MCF 10A (cell line): ENCODE data around the gene IGDCC3. TPM values are rescaled to one million over a fixed set of nuclear protein-coding genes. Genes with fewer than 3 reads are reported as not detected.

Experiments used
- BruUV-seq: library from RNA; stranded (reverse); fragments of 400-500 nt; replicated peaks from 2 replicates; lab custom pipeline; 2021; lab: Mats Ljungman, UMichigan
- CTCF ChIA-PET: fragments of 300-600 bp; sonication (Branson Sonifier 250); formaldehyde crosslinking; extraction: SDS; loops from one replicate; lab custom pipeline; 2021; ENCODE audit warnings: antibody characterized with exemption, inconsistent platforms; lab: Yijun Ruan, JAX
- POLR2A ChIA-PET: fragments of 300-600, 350-650 bp; sonication (Branson Sonifier 250); formaldehyde crosslinking; extraction: SDS; loops from one replicate; lab custom pipeline; 2020; ENCODE audit warnings: antibody characterized with exemption, inconsistent platforms; lab: Yijun Ruan, JAX
- DNase-seq: peaks from one replicate; pipeline ENCODE4 v3.0.0-alpha.2; 2018; ENCODE audit not compliant: unreplicated experiment
- H3K27ac Mint-ChIP-seq: one replicate; pipeline ENCODE4 v1.8.0; 2022; ENCODE audit warnings: mild to moderate bottlenecking, low read depth, mixed read lengths; ENCODE audit not compliant: unreplicated experiment
- H3K27me3 Mint-ChIP-seq: one replicate; pipeline ENCODE4 v1.8.0; 2022; ENCODE audit warnings: mixed read lengths; ENCODE audit not compliant: insufficient read depth, unreplicated experiment
- H3K36me3 Mint-ChIP-seq: one replicate; pipeline ENCODE4 v1.8.0; 2022; ENCODE audit warnings: mild to moderate bottlenecking, moderate library complexity, mixed read lengths; ENCODE audit not compliant: insufficient read depth, unreplicated experiment
- H3K4me1 Mint-ChIP-seq: one replicate; pipeline ENCODE4 v1.8.0; 2022; ENCODE audit warnings: mixed read lengths; ENCODE audit not compliant: insufficient read depth, unreplicated experiment
- H3K4me3 Mint-ChIP-seq: one replicate; pipeline ENCODE4 v1.8.0; 2022; ENCODE audit warnings: mild to moderate bottlenecking, moderate library complexity, mixed read lengths; ENCODE audit not compliant: unreplicated experiment
- H3K9me3 Mint-ChIP-seq: one replicate; pipeline ENCODE4 v1.8.0; 2022; ENCODE audit warnings: mixed read lengths; ENCODE audit not compliant: unreplicated experiment
- intact Hi-C: fragments of 100-400 bp; cut with micrococcal nuclease; formaldehyde crosslinking; loops from 2 replicates; pipeline ENCODE4 v1.14.1; 2022
- total RNA-seq: library from RNA; stranded (reverse); gene quantifications from 2 replicates; pipeline ENCODE4 v1.2.3, GENCODE V29; 2022
- TF ChIP-seq, protein P1 (sequence below): fragments of 200-600 bp; IDR thresholded peaks from one replicate; pipeline ENCODE4 v1.8.0; 2022; ENCODE audit warnings: antibody characterized with exemption, mild to moderate bottlenecking; ENCODE audit not compliant: unreplicated experiment

Gene IGDCC3
- total RNA-seq, 1 experiment from 2014 or later: not detected

DNA sequence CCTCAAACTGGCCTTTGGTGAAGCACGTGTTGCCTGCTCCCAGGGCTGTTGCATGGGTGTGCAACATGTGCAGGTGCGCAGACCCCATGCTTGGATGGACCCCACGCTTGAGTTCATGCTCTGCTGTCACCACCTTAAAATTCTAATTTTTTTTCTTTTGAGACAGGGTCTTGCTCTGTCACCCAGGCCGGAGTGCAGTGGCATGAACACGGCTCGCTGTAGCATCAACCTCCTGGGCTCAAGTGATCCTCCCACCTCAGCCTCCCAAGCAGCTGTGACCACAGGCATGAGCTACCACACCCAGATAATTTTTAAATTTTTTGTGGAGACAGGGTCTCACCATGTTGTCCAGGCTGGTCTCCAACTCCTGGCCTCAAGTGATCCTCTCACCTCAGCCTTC lies 9.1 kb upstream of the IGDCC3 start:
- BruUV-seq: no TSS peak
- Mint-ChIP-seq H3K9me3 (no peaks in the 10 kb centered on the region), H3K4me3 (no peak overlapping the region), H3K4me1 (peaks cover 7% of the 10 kb centered on the region), H3K27ac (no peak overlapping the region), H3K27me3 (peaks cover 46% of the 10 kb centered on the region), H3K36me3 (no peaks in the 10 kb centered on the region)
- TF ChIP-seq, protein P1, sequence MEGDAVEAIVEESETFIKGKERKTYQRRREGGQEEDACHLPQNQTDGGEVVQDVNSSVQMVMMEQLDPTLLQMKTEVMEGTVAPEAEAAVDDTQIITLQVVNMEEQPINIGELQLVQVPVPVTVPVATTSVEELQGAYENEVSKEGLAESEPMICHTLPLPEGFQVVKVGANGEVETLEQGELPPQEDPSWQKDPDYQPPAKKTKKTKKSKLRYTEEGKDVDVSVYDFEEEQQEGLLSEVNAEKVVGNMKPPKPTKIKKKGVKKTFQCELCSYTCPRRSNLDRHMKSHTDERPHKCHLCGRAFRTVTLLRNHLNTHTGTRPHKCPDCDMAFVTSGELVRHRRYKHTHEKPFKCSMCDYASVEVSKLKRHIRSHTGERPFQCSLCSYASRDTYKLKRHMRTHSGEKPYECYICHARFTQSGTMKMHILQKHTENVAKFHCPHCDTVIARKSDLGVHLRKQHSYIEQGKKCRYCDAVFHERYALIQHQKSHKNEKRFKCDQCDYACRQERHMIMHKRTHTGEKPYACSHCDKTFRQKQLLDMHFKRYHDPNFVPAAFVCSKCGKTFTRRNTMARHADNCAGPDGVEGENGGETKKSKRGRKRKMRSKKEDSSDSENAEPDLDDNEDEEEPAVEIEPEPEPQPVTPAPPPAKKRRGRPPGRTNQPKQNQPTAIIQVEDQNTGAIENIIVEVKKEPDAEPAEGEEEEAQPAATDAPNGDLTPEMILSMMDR: no peak
- ChIA-PET CTCF (interaction anchor here (0.7 to 8.7 kb wide), 9 partner anchors 13 to 180 kb away, joined by 3 to 210 read pairs (median 3); no protein-coding TSS in a partner anchor), POLR2A (interaction anchor here (0.8 kb wide), 1 partner anchor 18 kb away, joined by 4 read pairs; no protein-coding TSS in a partner anchor)
- intact Hi-C loops: loop anchor here (10.0 kb wide), 1 partner anchor 332 kb away; no protein-coding TSS in a partner anchor
- DNase-seq: no peak

DNA sequence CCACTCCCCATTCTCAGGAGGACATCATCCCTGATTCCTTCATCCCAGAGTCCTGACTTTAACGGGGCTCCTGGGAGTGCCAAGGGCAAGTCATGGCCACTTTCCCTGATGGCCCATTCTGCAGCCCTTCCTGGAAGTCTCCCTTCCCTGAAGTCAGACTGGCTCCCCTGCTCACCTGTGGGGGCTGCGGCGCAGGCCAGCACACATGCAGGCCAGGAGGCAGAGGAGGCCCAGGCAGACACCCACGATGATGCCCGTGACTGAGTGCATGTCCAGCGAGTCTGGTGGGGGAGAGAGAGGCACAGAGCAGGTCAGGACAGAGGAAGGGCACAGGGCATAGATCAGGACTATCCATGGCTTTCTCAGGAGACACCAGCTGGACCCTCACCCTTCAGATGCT lies 8.6 kb upstream of the IGDCC3 start:
- Mint-ChIP-seq H3K36me3 (no peaks in the 10 kb centered on the region), H3K4me3 (no peak overlapping the region), H3K9me3 (no peaks in the 10 kb centered on the region), H3K27ac (no peak overlapping the region), H3K4me1 (peaks cover 7% of the 10 kb centered on the region), H3K27me3 (peaks cover 46% of the 10 kb centered on the region)
- TF ChIP-seq, protein P1: no peak
- POLR2A ChIA-PET: no interaction called here
- BruUV-seq: no TSS peak
- DNase-seq: no peak
- intact Hi-C loops: loop anchor here (10.0 kb wide), 1 partner anchor 332 kb away; no protein-coding TSS in a partner anchor
- CTCF ChIA-PET: interaction anchor here (0.5 to 8.7 kb wide), 16 partner anchors 13 to 898 kb away, joined by 3 to 210 read pairs (median 4); no protein-coding TSS in a partner anchor

DNA sequence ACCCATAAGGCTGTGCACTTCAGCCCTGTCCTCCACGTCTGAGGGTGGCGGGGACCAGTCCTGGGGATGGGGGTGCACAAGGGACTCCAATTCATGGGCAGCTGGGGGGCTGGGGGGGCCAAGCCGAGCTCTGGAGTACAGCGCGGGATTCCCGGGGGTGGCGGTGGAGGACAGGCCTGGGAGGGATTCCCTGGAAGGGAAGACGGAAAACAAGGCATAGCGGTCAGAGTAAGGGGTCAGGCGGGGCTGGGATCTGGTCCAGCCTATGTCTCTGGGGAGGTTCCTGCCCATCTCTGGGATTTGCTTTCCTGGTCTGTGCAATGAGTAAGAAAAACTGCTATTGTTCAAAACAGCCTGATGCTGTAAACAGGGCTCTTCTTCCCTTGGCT lies 8.1 kb upstream of the IGDCC3 start:
- DNase-seq: no peak
- Mint-ChIP-seq H3K27me3 (peaks cover 46% of the 10 kb centered on the region), H3K4me1 (peaks cover 7% of the 10 kb centered on the region), H3K27ac (no peak overlapping the region), H3K9me3 (no peaks in the 10 kb centered on the region), H3K36me3 (no peaks in the 10 kb centered on the region), H3K4me3 (peak overlapping the region; percentile 61)
- no TSS peak for BruUV-seq
- ChIA-PET POLR2A (interaction anchor here (0.5 to 1.3 kb wide), 2 partner anchors 67 to 200 kb away, joined by 3 to 4 read pairs; partner anchors contain the start of gene CLPX), CTCF (interaction anchor here (0.5 to 8.7 kb wide), 25 partner anchors 9 to 899 kb away, joined by 3 to 210 read pairs (median 4); no protein-coding TSS in a partner anchor)
- TF ChIP-seq, protein P1: no peak
- intact Hi-C loops: loop anchor here (1.0 to 10.0 kb wide), 3 partner anchors 68 to 331 kb away; no protein-coding TSS in a partner anchor
